NOMO-1 treated with dmso at 0.1 percent for 144 hours (cell line): Measurements from ENCODE around the gene TRIL.
A peak's percentile ranks its signal among the peaks of the same experiment; 100 is the strongest.

Experiments
- DNase-seq: peaks from one replicate; lab custom pipeline; 2025; ENCODE audit not compliant: unreplicated experiment; lab: John Stamatoyannopoulos, UW

TRIL gene, protein sequence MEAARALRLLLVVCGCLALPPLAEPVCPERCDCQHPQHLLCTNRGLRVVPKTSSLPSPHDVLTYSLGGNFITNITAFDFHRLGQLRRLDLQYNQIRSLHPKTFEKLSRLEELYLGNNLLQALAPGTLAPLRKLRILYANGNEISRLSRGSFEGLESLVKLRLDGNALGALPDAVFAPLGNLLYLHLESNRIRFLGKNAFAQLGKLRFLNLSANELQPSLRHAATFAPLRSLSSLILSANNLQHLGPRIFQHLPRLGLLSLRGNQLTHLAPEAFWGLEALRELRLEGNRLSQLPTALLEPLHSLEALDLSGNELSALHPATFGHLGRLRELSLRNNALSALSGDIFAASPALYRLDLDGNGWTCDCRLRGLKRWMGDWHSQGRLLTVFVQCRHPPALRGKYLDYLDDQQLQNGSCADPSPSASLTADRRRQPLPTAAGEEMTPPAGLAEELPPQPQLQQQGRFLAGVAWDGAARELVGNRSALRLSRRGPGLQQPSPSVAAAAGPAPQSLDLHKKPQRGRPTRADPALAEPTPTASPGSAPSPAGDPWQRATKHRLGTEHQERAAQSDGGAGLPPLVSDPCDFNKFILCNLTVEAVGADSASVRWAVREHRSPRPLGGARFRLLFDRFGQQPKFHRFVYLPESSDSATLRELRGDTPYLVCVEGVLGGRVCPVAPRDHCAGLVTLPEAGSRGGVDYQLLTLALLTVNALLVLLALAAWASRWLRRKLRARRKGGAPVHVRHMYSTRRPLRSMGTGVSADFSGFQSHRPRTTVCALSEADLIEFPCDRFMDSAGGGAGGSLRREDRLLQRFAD

GRCh38 chr7:28958235-28958979 is at the start of gene TRIL:
TSS of gene TRIL (minus strand) at chr7:28958330. CDS start at chr7:28958046, 284 bp downstream.
- DNase-seq, result no peak

- no peak for DNase-seq
These were observed 49.0 kb upstream of the TRIL start for GRCh38 chr7:29007127-29007526.

DNA sequence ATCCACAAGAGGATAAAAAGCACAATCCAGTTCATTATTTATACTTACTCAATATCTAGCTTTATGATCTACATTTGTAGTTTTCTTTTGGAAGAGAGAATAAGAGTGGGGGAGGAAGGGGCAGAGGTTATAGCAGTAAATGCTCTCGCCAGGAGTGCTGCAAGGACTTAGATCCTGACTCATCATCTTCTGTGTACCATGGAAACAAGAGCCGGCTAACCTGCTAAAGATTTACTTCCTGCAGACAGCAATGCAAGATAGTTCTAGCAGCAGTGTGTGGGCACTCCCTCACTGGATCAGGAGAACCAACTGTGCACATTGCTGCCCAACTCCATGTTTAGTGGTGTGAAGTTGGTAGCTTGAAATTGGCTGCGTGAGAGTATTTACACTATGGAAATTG is 47.7 kb upstream of the TRIL start:
- no peak for DNase-seq

DNA sequence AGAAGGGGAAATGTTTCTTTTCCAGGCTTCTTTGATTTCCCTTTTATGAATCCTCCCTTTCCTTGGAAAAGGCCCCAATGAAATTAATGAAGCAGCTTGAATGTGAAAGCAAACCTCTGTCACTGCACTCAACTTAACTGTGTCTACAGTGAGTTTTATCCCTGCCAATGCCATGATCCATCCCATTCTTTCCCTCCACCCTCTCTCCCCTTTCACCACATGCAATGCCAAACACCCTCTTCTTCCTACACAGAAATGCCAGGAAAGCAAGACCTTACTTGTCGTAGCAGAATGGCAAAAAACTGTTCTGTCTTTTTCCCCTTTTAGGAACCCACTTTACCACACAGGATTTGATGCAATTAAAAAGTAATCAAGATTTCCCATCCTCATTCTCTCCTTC is 47.3 kb upstream of the TRIL start:
- DNase-seq, result no peak

- DNase-seq, result no peak
These were observed 45.6 kb upstream of the TRIL start for GRCh38 chr7:29003703-29004102.

DNA sequence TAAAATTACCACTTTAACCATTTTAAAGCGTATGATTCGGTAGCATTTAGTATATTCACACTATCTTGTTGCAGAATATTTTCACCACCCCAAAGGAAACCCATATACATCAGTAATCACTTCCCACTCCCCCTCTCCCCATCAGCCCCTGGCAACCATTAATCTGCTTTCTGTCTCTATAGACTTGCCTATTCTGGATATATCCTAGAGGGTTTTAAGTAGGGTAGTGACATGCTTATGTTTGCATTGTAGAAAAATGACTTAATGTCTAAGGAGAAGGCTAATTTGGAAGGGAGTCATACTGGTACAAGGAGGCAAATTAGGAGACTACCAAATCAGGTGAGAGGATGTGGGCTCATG is 42.6 kb upstream of the TRIL start:
- no peak for DNase-seq

GRCh38 chr7:28999895-29000716 is 42.0 kb upstream of the TRIL start:
- DNase-seq, result no peak

- no peak for DNase-seq
These were observed 41.3 kb upstream of the TRIL start for GRCh38 chr7:28999427-28999826.

DNA sequence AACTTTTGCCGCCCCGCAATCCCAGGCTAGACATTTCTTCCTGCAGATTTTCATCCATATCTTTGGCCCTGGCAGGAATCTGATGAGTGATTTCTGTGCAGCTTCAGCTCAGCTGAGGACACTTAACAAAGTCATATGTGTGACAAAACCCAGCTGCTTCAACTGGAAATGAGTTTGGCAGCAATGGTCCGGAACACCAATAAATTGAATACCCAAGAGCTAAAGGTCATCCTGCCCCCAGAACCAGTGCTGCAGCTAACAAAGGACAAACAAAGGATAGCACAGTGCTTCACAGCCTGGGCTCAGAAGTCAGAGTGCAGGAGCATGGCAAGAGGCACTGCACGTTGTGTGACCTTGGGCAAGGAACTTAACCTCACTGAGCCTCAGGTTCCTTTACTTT is 40.0 kb upstream of the TRIL start:
- DNase-seq, result no peak

DNA sequence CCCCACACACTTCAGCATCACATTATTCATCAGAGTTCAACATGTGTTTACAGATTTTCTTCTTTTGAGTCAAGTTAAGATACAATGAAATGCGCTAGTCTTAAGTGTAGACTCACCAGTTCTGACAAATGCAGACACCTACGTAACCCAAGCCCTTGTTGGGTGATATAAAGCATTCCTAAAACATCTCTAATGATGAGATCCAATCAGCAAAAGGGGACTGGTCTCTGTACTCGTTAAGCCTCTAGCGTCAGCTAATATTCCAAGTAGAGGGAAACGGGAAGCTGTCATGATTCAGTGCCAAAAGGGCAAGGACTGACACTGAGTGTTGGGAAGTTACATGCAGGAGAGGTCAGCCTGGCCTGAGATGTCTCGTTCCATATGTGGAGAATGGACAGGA is 38.7 kb upstream of the TRIL start:
- no peak for DNase-seq

DNA sequence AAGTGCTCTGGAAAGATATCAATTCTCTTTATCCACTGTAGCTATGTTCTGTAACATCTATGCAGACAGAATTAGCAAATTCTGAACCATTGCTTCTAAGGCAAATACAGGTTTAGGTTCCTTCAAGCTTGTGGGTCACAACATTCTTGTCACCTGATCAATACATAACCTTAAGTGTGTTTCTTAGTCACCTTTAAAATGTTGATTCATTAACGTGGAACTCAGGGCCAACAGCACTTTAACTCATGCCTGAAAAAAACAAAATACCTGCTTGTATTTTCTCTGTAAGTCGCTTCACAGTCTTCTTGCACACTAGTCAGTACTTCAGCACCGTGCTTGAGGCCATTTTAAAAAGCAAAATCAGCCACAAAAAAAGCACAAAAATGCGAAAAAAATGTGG is 35.2 kb upstream of the TRIL start:
- DNase-seq, result no peak

DNA sequence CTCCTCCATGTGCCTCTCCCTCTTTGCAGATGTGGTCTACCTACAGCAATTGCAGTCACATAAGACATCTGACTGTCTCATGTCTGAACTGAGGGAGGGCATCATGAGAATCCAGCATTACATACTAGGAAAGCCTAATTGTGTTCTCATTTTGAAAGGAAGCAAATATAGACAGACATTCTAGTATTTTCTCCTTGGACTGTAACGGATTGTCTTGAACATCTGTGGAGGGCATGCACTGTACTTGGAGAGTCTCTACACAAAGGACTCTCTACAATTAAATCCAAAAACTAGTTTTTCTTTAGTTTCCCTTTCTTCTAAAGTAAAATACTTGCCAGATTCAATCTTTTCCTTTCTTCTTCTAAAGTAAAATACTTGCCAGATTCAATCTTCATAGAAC is 34.7 kb upstream of the TRIL start:
- DNase-seq, result no peak

DNA sequence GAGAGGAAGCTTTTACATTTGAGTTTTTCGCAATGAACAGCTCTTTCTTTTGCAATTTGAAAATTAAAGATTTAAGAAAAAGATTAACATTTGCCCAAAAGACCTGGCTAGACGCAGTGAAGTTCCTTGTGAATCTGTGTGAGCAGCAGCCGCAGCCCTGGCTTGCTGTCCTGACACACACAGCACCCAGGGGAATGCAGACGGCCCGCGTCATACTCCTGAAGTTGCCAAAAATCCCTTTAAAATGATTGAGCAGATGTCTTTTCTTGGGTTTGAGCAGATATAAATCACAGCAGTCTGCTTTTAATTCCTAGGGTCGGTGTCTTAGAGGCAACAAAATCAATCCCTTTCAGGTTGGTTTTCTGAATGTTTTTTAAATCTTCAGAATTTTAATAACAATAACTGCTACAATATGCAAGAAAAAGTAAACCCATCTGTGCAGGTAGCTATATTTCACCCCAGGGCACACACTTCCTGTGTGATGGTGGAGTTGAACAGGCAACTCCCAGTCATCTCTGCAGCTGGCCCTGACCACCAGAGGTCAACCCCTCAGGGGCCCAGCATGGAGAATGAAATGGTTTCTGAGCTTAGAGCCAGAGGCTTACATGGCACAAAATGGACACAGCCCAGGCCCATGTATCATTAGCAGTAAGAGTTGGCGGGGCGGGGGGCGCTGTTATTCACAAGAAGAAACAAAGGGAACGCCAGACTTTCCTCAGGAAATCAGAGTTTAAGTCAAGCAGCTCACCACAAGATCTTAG is 32.2 kb upstream of the TRIL start:
- no peak for DNase-seq

DNA sequence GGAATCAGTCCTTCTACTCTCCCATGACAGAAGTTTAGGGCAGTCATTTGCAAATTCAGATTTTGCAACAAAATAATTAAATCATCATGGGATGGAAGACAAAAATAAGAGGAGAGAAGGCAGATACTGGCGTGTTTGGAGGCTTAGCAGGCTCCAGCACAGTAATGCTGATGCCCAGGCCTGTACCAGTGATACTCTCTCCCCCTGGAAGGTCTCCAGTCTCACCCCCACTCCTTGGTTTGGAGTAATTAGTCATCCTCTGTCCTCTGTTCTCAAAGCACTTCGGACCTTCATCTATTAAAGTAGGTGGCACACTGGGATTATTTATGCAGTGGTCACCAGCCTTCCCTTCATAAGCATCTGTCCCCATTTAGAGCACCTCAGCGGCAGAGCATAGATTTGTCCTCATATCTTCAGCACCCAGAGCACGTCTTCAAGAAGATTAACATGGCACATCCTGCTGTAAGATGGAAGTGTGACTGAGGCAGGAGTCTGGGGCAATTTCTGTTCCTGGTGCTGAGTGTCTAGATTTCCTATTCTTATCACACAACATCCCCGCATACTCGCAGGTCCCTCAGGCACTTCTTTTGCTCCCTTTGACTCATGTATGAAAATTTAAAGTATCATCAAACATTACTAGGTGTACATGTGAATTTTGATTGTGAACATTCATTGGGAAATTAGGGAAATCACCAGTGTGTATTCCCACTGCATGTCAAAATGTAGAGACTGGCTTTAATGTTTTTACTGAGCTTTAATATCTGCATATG is 31.3 kb upstream of the TRIL start:
- no peak for DNase-seq

DNA sequence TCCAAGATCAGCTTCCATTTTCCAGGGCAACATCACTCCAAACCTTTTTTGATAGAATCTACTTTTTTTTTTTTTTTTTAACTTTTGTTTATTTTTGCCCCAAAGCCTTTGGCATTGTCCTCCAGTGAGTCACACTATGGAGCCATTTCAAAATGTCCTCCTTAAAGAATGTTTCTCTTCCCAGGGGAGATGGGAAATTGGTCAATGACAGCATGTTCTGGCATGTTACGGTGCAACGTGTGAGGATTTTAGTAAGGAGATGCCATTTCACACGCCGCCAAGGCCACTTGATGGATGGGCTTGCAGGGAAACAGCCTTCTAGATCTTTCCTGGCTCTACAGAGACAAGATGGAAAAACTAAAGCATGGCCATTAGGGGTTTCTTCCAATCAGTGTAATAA is 30.7 kb upstream of the TRIL start:
- DNase-seq, result no peak

- no peak for DNase-seq
These were observed 30.0 kb upstream of the TRIL start for GRCh38 chr7:28988091-28988490.

- DNase-seq, result peak; percentile 84
These were observed 28.6 kb upstream of the TRIL start for GRCh38 chr7:28986765-28987110.

DNA sequence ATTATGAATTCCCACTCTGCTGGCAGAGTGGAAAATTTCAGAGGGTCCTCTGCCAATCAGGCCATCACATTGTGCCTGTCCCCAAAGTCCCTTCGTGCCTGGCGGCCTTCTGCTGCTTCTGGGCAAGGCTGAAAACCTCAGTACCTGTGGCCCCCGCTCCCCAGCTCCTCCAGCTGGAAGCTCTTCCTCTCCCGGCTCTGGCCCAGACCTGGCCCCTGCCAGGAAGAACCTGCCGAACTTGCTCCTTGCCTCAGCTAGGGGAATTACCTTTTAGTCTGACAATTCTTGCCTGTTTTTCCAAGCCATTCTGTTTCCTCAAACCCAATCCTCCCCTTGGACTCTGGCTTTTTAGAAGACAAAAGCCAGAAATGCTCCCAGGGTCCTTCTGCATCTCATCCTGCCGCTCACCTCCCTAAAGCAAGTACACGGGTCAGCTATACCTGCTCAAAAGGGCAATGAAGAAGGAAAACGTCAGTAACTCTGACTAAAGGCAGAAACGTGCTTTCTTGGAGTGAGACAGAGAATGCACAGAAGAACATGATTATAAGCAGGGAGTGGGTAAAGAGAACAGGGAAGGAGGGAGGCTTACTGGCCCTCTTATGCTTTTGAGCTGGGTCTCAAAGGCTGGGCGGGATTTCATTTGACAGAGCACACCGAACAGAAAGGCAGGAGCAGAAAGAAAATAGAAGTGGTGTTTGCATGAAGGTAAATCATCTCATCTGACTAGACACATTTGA is 28.1 kb upstream of the TRIL start:
- no peak for DNase-seq

DNA sequence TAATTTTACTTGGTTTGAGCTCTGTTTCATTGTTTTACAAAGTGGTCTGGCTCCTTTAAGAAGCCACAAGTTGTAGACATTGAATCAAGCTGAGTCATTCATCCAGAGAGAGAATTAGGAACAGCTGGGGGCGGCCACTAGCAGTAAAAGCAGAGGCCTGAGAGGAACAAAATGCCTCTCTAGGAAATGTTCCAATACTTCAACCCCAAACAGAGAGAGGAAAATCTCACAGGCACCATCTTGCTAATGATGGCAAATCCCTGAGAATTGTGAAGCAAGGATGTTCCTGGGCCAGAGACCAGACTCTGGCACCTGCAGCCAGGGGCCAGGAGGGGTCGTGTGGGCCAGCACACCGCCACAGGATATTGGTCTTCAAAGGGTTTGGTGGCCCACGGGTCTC is 26.5 kb upstream of the TRIL start:
- DNase-seq, result peak; percentile 17
